ENCODE data around the gene CYP27A1. TPM values are rescaled to one million over a fixed set of nuclear protein-coding genes. Genes with fewer than 3 reads are reported as not detected.

CYP27A1 gene
- total RNA-seq, 1 donor from 2014 or later: 273 TPM

DNA sequence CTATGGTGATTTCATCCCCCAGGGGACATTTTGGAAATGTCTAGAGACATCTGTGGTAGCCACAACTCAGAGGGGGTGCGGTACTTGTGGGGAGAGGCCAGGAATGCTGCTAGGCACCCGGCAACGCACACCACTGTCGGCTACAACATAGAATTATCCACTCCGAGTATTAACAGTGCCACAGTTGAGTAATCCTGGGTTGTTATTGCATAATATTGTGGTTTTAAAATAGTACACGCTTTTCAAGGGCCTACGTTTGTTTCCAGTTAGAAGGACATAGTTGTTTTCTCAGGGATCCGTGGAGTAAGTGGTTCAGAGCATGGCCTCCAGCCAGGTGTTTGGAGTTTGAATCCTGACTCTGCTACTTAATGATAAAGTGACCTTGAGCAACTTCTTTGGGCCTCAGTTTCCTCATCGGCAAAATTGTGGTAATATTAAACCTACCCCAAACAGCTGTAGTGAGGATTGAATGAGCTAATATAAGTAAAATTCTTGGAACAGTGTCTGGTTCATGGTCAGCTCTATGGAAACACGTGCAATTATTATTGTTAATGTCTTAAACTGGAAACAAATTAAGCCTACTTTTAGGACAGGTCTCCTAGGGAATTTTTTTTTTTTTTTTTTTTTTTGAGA is 24.5 kb downstream of the CYP27A1 start:
- intact Hi-C loops (cut with DNase I): no loop called here
- no peaks in the 10 kb centered on the region for H3K9me3 ChIP-seq

DNA sequence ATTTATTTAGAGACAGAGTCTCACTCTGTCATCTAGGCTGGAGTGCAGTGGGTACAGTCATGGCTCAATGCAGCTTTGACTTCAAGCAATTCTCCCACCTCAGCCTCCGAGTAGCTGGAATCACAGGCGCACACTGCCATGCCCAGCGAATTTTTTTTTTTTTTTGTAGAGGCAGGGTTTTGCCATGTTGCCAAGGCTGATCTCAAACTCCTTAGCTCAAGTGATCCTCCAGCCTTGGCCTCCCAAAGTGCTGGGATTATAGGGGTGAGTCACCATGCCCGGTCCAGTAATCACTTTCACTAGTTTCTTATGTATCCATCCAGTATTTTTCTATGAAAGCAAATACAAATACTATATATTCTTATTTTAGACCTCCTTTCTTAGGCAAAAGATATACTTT is 25.7 kb downstream of the CYP27A1 start:
- Histone ChIP-seq H3K9me3 (no peaks in the 10 kb centered on the region), H3K36me3 (peaks cover 8% of the 10 kb centered on the region), H3K27ac (peak overlapping the region; percentile 80), H3K27me3 (ENCODE audit: low read depth) (no peaks in the 10 kb centered on the region), H3K4me3 (no peak overlapping the region), H3K4me1 (peaks cover 38% of the 10 kb centered on the region)
- peak in 1 of 2 donors; percentile 10 for ATAC-seq
- no peak for DNase-seq
- intact Hi-C loops (cut with DNase I): no loop called here
- TF ChIP-seq, protein P1, sequence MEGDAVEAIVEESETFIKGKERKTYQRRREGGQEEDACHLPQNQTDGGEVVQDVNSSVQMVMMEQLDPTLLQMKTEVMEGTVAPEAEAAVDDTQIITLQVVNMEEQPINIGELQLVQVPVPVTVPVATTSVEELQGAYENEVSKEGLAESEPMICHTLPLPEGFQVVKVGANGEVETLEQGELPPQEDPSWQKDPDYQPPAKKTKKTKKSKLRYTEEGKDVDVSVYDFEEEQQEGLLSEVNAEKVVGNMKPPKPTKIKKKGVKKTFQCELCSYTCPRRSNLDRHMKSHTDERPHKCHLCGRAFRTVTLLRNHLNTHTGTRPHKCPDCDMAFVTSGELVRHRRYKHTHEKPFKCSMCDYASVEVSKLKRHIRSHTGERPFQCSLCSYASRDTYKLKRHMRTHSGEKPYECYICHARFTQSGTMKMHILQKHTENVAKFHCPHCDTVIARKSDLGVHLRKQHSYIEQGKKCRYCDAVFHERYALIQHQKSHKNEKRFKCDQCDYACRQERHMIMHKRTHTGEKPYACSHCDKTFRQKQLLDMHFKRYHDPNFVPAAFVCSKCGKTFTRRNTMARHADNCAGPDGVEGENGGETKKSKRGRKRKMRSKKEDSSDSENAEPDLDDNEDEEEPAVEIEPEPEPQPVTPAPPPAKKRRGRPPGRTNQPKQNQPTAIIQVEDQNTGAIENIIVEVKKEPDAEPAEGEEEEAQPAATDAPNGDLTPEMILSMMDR (IDR thresholded peaks at IDR 0.05): no peak

More for the DNA sequence above, 24.5 kb downstream of the CYP27A1 start:
- TF ChIP-seq, protein P1 (IDR thresholded peaks at IDR 0.05): no peak
- peak; percentile 99 for ATAC-seq
- peak overlapping the region; percentile 80 for H3K27ac ChIP-seq
- H3K36me3 ChIP-seq: no peaks in the 10 kb centered on the region
- peaks cover 41% of the 10 kb centered on the region for H3K4me1 ChIP-seq
- H3K4me3 ChIP-seq: no peak overlapping the region
- no peaks in the 10 kb centered on the region for H3K27me3 ChIP-seq (ENCODE audit: low read depth)
- DNase-seq: peak; percentile 87

GRCh38 chr2:218809515-218809914 is 27.6 kb downstream of the CYP27A1 start:
- DNase-seq (no peak), ATAC-seq (no peak)
- intact Hi-C loops (cut with DNase I): no loop called here
- no peaks in the 10 kb centered on the region for H3K27me3 ChIP-seq (ENCODE audit: low read depth)
- no peak overlapping the region for H3K27ac ChIP-seq
- TF ChIP-seq, protein P1 (IDR thresholded peaks at IDR 0.05): no peak
- H3K4me3 ChIP-seq: no peak overlapping the region
- peaks cover 40% of the 10 kb centered on the region for H3K4me1 ChIP-seq
- no peaks in the 10 kb centered on the region for H3K9me3 ChIP-seq
- peaks cover 27% of the 10 kb centered on the region for H3K36me3 ChIP-seq

DNA sequence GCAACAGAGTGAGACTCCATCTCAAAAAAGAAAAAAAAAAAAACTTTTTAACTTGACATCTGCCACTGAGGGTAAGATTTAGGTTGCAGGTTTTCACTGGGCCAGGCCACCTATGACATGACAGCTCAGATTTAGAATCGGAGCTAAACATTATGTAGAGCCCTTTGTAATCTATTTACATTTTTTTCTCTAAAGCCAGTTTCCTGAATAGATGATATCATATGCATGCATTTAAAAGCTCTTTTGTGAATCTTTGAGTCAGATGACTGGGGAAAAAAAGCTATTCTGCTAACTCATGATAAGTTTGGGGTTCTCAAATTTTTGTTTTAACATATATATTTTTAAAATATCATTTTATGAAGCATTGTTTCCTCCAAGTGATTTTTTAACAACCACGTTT is 28.3 kb downstream of the CYP27A1 start:
- TF ChIP-seq, protein P1 (IDR thresholded peaks at IDR 0.05): no peak
- peaks cover 34% of the 10 kb centered on the region for H3K36me3 ChIP-seq
- no peaks in the 10 kb centered on the region for H3K27me3 ChIP-seq (ENCODE audit: low read depth)
- no peak overlapping the region for H3K27ac ChIP-seq
- ATAC-seq (no peak), DNase-seq (no peak)
- intact Hi-C loops (cut with DNase I): no loop called here
- peaks cover 37% of the 10 kb centered on the region for H3K4me1 ChIP-seq
- no peak overlapping the region for H3K4me3 ChIP-seq
- no peaks in the 10 kb centered on the region for H3K9me3 ChIP-seq

GRCh38 chr2:218811382-218811781 is 29.4 kb downstream of the CYP27A1 start:
- ATAC-seq: peak; percentile 66 to 86
- H3K4me3 ChIP-seq: no peak overlapping the region
- no peaks in the 10 kb centered on the region for H3K9me3 ChIP-seq
- intact Hi-C loops (cut with DNase I): no loop called here
- H3K4me1 ChIP-seq: peaks cover 26% of the 10 kb centered on the region
- no peaks in the 10 kb centered on the region for H3K27me3 ChIP-seq (ENCODE audit: low read depth)
- H3K36me3 ChIP-seq: peaks cover 45% of the 10 kb centered on the region
- DNase-seq: peak; percentile 89
- no peak overlapping the region for H3K27ac ChIP-seq
- TF ChIP-seq, protein P1 (IDR thresholded peaks at IDR 0.05): no peak

Measured in lower lobe of right lung (tissue), 2 donors.